ENCODE measurements around the gene SOAT2.

DNA sequence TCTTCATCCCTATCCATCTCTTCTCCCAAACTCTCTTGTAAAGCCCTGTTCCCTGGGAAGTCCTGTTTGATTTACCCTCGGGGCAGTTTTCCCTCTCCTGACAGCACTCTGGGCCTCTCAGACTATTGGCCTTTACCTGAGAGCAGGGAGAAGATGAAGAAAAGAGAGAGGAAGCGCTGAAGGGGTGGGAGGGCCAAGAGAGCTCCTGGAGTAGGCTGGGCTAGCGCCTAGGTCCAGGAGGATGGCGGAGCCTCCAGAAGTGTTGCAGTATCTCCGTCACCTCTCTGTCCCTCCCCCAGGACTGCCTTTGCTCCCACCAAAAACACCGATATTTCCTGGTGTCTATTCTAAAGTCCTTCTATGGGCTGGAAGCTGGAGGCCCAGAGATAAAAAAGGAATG lies 11.5 kb upstream of the SOAT2 start:
- TF ChIP-seq, protein P1, sequence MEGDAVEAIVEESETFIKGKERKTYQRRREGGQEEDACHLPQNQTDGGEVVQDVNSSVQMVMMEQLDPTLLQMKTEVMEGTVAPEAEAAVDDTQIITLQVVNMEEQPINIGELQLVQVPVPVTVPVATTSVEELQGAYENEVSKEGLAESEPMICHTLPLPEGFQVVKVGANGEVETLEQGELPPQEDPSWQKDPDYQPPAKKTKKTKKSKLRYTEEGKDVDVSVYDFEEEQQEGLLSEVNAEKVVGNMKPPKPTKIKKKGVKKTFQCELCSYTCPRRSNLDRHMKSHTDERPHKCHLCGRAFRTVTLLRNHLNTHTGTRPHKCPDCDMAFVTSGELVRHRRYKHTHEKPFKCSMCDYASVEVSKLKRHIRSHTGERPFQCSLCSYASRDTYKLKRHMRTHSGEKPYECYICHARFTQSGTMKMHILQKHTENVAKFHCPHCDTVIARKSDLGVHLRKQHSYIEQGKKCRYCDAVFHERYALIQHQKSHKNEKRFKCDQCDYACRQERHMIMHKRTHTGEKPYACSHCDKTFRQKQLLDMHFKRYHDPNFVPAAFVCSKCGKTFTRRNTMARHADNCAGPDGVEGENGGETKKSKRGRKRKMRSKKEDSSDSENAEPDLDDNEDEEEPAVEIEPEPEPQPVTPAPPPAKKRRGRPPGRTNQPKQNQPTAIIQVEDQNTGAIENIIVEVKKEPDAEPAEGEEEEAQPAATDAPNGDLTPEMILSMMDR (IDR thresholded peaks at IDR 0.05; ENCODE audit: extremely low read depth in 1 of 2, insufficient read depth in 1 of 2, low read depth in 1 of 2, low read length in 2 of 2), result no peak
- TF ChIP-seq POLR2A (IDR thresholded peaks at IDR 0.05; ENCODE audit: low read depth, low read length) (no peak), EZH2 (IDR thresholded peaks at IDR 0.05; ENCODE audit: borderline replicate concordance, low read depth, low read length, severe bottlenecking) (no peak), GATA2 (IDR thresholded peaks at IDR 0.05; ENCODE audit: insufficient read depth, insufficient read length, low read depth, low read length) (no peak), JUN (IDR thresholded peaks at IDR 0.05; ENCODE audit: borderline replicate concordance, insufficient read depth, insufficient read length, low read depth) (no peak), POLR2AphosphoS5 (IDR thresholded peaks at IDR 0.05; ENCODE audit: insufficient read depth, low read depth, low read length) (no peak), MAX (IDR thresholded peaks at IDR 0.05; ENCODE audit: insufficient read depth, insufficient read length) (no peak), MYC (IDR thresholded peaks at IDR 0.05; ENCODE audit: low read depth, low read length) (no peak)

Measured in endothelial cell of umbilical vein (primary cell).